Motor neuron (in vitro differentiated cells): Measurements from ENCODE around the gene PODN. TPM values are rescaled to one million over a fixed set of nuclear protein-coding genes. Genes with fewer than 3 reads are reported as not detected.

ENCODE experiments used
- ATAC-seq, 8 experiments: fragments of 200-7000 bp; cut with Tn5 transposase; replicated peaks in 6 of 8; 2 replicates each; pipeline ENCODE4 v1.8.0; 2021; ENCODE audit warnings: mild to moderate bottlenecking in 8 of 8, moderate library complexity in 8 of 8
- H3K27ac ChIP-seq, 2 donors: fragments of 250-450 bp; sonication (Bioruptor Pico); 2 replicates each; pipeline ENCODE4 v1.9.0; 2021; ENCODE audit warnings: antibody characterized with exemption in 2 of 2, mild to moderate bottlenecking in 2 of 2, moderate library complexity in 1 of 2
- H3K4me1 ChIP-seq, 2 donors: fragments of 250-450 bp; sonication (Bioruptor Pico); replicated peaks in 1 of 2; 2 replicates each; pipeline ENCODE4 v1.6.1; 2021; ENCODE audit warnings: antibody characterized with exemption in 2 of 2, mild to moderate bottlenecking in 2 of 2, moderate library complexity in 1 of 2
- H3K4me3 ChIP-seq, 5 donors: fragments of 250-450 bp; sonication (Bioruptor Pico); 2 replicates each; pipeline ENCODE4 v1.9.0; 2021; ENCODE audit warnings: antibody characterized with exemption in 5 of 5, mild to moderate bottlenecking in 5 of 5, moderate library complexity in 4 of 5
- WGBS, 10 experiments: fragments of 450-650 bp; shearing (Covaris generic); methylation state at CpG; one replicate each; pipeline ENCODE4 v1.0.0; 2022; 5-methylcytosine and 5-hydroxymethylcytosine counted together
- in situ Hi-C, 9 experiments: fragments of 400-800 bp; cut with MboI; loops; one replicate each; pipeline ENCODE4 v1.15.0; 2021; ENCODE audit warnings: low sequenced_read_pairs in 9 of 9, low pct_unique_long_range_greater_than_20kb in 2 of 9; ENCODE audit not compliant: unreplicated experiment in 9 of 9
- total RNA-seq, 8 experiments: library from RNA; unstranded; fragments of 300-600 nt; gene quantifications; 2 replicates each; pipeline versions ENCODE4 v1.2.3 to v1.2.4, GENCODE V29; 2022

PODN gene
- total RNA-seq, 8 experiments from 2014 or later: 0.05 to 37.9 (median 1.2) TPM

DNA sequence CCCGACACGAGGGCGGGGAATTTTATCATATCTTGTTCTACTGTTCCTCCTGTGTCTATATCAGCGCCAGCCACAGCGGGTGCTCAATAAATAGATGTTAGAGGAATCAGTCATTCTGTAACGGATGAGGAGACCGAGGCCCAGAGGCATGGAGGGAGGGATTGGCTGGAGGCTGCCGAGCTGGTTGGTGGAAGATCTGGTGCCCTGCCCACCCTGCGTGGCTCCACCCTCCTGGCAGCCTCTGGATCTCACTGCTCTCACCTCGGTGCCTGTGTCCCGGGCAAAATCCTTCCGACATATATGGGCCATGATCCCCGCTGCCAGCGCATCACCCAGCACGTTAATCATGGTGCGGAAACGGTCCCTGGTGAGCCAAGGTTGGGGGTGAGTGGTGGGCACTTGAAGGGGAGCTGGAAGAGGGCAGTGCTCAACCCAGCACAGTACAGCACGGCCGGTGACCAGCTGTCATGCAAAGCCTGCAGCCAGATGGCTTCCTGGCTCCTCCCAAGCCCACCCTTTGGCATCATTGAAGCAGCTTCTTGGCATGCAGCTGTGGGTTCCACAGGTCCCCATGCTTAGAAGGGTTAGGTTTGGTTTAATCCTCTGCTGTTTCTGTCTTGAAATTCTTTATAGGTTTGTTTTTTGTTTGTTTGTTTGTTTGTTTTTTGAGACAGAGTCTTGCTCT lies 26.7 kb downstream of the PODN start:
- ATAC-seq: no peak
- Histone ChIP-seq H3K4me1 (peaks cover 11 to 12% of the 10 kb centered on the region in 2 donors), H3K4me3 (no peak overlapping the region), H3K27ac (no peak overlapping the region)
- in situ Hi-C loops: no loop called here
- WGBS, 10 experiments: 61 to 100% (median 92%) methylated on average over 1 to 13 of the region's 19 CpGs; no CpG with 5 or more reads in 1 of the 10 experiments

DNA sequence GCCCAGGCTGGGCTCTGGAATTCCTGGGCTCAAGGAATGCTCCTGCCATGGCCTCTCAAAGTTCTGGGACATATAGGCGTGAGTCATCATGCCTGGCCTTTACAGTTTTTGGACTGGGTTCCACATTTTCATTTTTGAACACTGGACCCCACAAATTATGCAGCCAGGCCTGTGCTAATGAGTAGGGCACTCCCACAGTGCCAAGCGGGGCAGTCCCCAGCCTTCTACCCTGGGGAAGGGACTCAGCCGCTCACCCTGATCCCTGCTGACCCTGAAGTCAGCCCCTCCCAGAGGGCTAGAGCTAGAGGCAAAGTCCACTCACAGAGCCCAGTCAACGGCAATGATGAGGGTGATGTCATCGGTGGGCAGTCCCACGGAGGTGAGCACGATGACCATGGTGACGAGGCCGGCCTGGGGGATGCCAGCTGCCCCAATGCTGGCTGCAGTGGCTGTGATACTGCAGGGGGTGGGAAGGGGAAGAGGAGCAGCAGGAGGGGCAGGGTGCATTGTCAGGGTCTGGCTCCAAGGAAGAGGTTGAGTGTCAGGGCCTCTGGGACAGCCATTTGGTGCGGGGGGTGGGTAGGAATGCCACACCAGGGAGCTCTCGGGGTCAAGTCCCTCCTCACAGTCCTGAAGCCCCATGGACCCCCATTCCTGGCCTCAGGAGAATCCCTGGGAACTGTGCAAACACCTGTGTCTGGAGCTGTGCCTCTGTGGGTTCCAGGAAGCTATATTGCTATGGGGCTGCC lies 27.6 kb downstream of the PODN start:
- no peak overlapping the region for H3K27ac ChIP-seq
- WGBS, 10 experiments: 85 to 96% (median 87%) methylated on average over 2 to 9 of the region's 11 CpGs; no CpG with 5 or more reads in 6 of the 10 experiments
- peak in 5 of 8 experiments; percentile 73 to 92 (median 81) for ATAC-seq
- in situ Hi-C loops: no loop called here
- no peak overlapping the region for H3K4me3 ChIP-seq
- peaks cover 11 to 12% of the 10 kb centered on the region in 2 donors for H3K4me1 ChIP-seq

- ATAC-seq: peak in 5 of 8 experiments; percentile 5 to 56 (median 35)
- no peak overlapping the region for H3K27ac ChIP-seq
- H3K4me1 ChIP-seq: peaks cover 9 to 12% of the 10 kb centered on the region in 2 donors
- H3K4me3 ChIP-seq: no peak overlapping the region
- 17 to 94% (median 89%) methylated on average over 1 to 6 of the region's 37 CpGs; no CpG with 5 or more reads in 5 of the 10 experiments for WGBS, 10 experiments
- in situ Hi-C loops: no loop called here
Measured at GRCh38 chr1:53090227-53091147, 28.5 kb downstream of the PODN start.

DNA sequence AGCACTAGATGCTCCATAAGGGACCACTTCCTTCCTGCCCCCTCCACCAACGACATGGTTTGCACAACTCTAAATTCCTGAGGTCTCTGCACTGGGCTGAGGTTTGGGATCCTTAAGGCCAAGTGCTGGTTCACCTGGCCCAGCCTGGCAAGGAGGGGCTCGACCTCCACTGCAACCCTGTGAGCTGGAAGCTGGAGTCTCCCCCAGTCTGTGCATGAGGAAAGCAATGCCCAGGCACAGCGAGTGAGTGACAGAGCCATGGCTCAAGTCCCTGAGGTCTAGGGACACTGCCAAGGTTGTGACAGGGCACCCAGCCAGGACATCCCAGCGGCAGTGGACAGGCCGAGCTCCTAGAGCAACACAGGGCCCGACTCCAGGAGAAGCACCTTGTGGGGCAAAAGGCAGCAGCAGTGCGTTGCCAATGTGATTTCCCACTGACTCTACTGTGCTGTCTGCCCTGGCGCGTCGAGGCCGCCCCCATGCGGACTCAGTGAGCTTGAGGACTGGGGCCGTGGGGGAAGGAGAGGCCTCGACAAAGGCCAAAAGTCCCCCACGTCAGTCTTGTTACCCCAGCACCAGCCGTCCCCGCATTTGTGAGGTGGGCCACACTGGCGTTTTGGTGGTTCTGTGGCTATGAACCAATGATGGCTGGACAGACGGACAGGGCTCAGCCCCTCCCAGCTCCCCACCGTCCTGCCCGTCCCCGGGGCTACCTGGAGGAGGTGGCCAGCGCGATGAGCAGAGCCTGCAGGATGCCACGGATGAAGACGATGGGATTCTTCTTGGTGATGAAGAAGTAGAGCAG lies 30.0 kb downstream of the PODN start:
- no peak overlapping the region for H3K4me3 ChIP-seq
- in situ Hi-C loops: no loop called here
- H3K4me1 ChIP-seq: peaks cover 8 to 12% of the 10 kb centered on the region in 2 donors
- ATAC-seq: no peak
- H3K27ac ChIP-seq: no peak overlapping the region
- 80 to 100% (median 84%) methylated on average over 1 to 22 of the region's 26 CpGs; no CpG with 5 or more reads in 4 of the 10 experiments for WGBS, 10 experiments

GRCh38 chr1:53092659-53093450 lies 30.8 kb downstream of the PODN start:
- in situ Hi-C loops: no loop called here
- peaks cover 8 to 12% of the 10 kb centered on the region in 2 donors for H3K4me1 ChIP-seq

DNA sequence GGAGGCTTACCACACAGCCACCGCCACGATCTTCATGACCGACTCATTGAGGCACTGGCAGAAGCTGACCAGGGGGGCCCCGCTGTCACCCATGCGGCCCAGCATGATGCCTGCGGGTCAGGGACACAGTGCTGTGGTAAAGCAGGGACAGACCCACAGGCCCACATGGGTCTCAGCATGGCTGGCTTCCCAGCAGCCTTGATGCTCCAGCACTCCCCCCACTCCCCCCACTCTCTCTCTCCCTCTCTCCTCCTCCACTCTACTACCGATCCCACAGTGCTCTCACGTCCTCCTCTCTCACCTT lies 31.4 kb downstream of the PODN start:
- no peak for ATAC-seq
- no peak overlapping the region for H3K27ac ChIP-seq
- WGBS, 10 experiments: 17 to 96% (median 90%) methylated on average over 1 to 5 of the region's 8 CpGs; no CpG with 5 or more reads in 6 of the 10 experiments
- in situ Hi-C loops: no loop called here
- peaks cover 8 to 12% of the 10 kb centered on the region in 2 donors for H3K4me1 ChIP-seq
- H3K4me3 ChIP-seq: no peak overlapping the region

More at GRCh38 chr1:53092659-53093450, 30.8 kb downstream of the PODN start:
- Histone ChIP-seq H3K4me3 (no peak overlapping the region), H3K27ac (no peak overlapping the region)
- ATAC-seq: no peak
- 17 to 93% (median 87%) methylated on average over 1 to 7 of the region's 33 CpGs; no CpG with 5 or more reads in 4 of the 10 experiments for WGBS, 10 experiments

- ATAC-seq: no peak
- Histone ChIP-seq H3K27ac (no peak overlapping the region), H3K4me1 (peaks cover 8 to 12% of the 10 kb centered on the region in 2 donors), H3K4me3 (no peak overlapping the region)
- WGBS, 10 experiments: 80 to 100% (median 94%) methylated on average over 1 to 15 of the region's 20 CpGs; no CpG with 5 or more reads in 1 of the 10 experiments
- in situ Hi-C loops: no loop called here
Measured at GRCh38 chr1:53093778-53094532, 31.9 kb downstream of the PODN start.

DNA sequence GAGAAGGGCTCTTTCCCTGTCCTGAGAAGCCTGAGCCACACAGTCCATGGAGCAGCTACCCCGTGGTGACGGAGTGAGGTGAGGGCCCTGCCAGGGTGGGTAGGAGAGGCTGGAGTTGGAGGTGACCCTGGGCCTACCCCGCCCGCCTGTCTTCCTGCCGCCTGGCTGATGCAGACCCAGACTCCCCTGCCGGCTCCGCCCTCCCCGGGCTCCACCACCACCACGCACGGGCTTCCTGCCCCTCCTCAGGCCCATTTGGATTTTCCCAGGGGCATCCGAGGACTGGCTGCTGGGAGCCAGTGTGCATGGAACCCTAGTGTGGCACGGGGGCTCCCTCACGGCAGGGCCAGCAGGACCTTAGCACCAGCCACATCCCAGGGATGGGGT lies 32.5 kb downstream of the PODN start:
- WGBS, 10 experiments: 20 to 100% (median 72%) methylated on average over 1 to 3 of the region's 13 CpGs; no CpG with 5 or more reads in 7 of the 10 experiments
- peaks cover 8% of the 10 kb centered on the region in 2 donors for H3K4me1 ChIP-seq
- no peak overlapping the region for H3K27ac ChIP-seq
- H3K4me3 ChIP-seq: no peak overlapping the region
- in situ Hi-C loops: no loop called here
- no peak for ATAC-seq

GRCh38 chr1:53104289-53104913 lies 42.4 kb downstream of the PODN start:
- Histone ChIP-seq H3K4me1 (peaks cover 11 to 14% of the 10 kb centered on the region in 2 donors), H3K4me3 (no peak overlapping the region), H3K27ac (peak overlapping the region in 1 of 2 donors; percentile 6)
- WGBS, 10 experiments: 27 to 96% (median 48%) methylated on average over 2 to 8 of the region's 8 CpGs
- in situ Hi-C loops: no loop called here
- ATAC-seq: peak in 5 of 8 experiments; percentile 67 to 84 (median 71)

DNA sequence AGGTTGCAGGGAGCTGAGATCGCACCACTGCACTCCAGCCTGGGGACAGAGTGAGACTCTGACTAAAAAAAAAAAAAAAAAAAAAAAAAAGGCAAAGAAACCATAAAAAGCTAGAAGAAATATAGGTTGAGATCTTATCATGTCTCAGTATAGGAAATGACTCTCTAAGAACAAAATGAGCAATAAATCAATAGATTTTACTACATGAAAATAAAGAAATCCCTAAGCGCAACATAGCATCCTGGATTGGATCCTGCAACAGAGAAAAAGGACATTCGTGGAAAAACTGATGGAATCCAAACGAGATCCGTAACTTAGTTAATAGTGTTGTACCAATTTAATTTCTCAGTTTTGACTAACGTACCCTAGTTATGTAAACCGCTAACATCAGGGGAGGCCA lies 45.1 kb downstream of the PODN start:
- ATAC-seq: no peak

More for the DNA sequence above, 45.1 kb downstream of the PODN start:
- WGBS, 10 experiments: 66 to 100% (median 91%) methylated on average over 5 to 7 of the region's 7 CpGs
- peaks cover 12 to 27% of the 10 kb centered on the region in 2 donors for H3K4me1 ChIP-seq
- no peak overlapping the region for H3K27ac ChIP-seq
- in situ Hi-C loops: no loop called here
- no peak overlapping the region for H3K4me3 ChIP-seq
